PC-3 (cell line): ENCODE measurements around the gene TUBB.

Experiments
- CTCF ChIP-seq: fragments of 300-600 bp; sonication (generic); conservative IDR thresholded peaks from 2 replicates; pipeline ENCODE4 v1.5.1; 2017; ENCODE audit warnings: antibody characterized with exemption, low read depth, mild to moderate bottlenecking, low read length
- EZH2 ChIP-seq: fragments of 300-600 bp; sonication (generic); IDR thresholded peaks from one replicate; pipeline ENCODE4 v1.6.1; 2017; ENCODE audit warnings: antibody characterized with exemption, mild to moderate bottlenecking, low read length; ENCODE audit not compliant: unreplicated experiment
- EZH2phosphoT487 ChIP-seq: fragments of 300-600 bp; sonication (generic); IDR thresholded peaks from 2 replicates; pipeline ENCODE4 v1.6.1; 2018; ENCODE audit warnings: mild to moderate bottlenecking, antibody characterized with exemption, low read length, borderline replicate concordance

- TF ChIP-seq CTCF (no peak), EZH2 (no peak), EZH2phosphoT487 (no peak)
Measured at GRCh38 chr6:30735668-30736314, 15.6 kb downstream of the TUBB start.
